IMR-90 (cell line): ENCODE results near the gene USP28.

Experiments used
- CTCF ChIP-seq: conservative IDR thresholded peaks from 2 replicates; pipeline ENCODE4 v1.5.1; 2012; ENCODE audit warnings: mild to moderate bottlenecking, low read depth, low read length, improper control_type of control experiment
- POLR2A ChIP-seq: IDR thresholded peaks from 2 replicates; pipeline ENCODE4 v1.6.1; 2012; ENCODE audit warnings: mild to moderate bottlenecking, low read depth, low read length

- TF ChIP-seq CTCF (no peak), POLR2A (no peak)
These were observed 66.4 kb downstream of the USP28 start for GRCh38 chr11:113808931-113809330.
